IMR-90 (cell line): ENCODE measurements around the gene SLC25A12. TPM values are rescaled to one million over a fixed set of nuclear protein-coding genes. Genes with fewer than 3 reads are reported as not detected.

Source experiments
- ATAC-seq: fragments of 200-7000 bp; cut with Tn5 transposase; 2 replicates; pipeline ENCODE4 v1.9.1; 2020; ENCODE audit warnings: low read depth, mild to moderate bottlenecking, moderate library complexity
- BruUV-seq: library from RNA; stranded (reverse); fragments of 400-500 nt; replicated peaks from 2 replicates; lab custom pipeline; 2021; lab: Mats Ljungman, UMichigan
- CTCF ChIA-PET: fragments of 300-600 bp; formaldehyde crosslinking; extraction: SDS; loops from one replicate; lab custom pipeline; 2021; ENCODE audit warnings: antibody characterized with exemption; lab: Yijun Ruan, JAX
- POLR2A ChIA-PET: fragments of 300-600 bp; sonication (Branson Sonifier 250); formaldehyde crosslinking; loops from one replicate; lab custom pipeline; 2022; ENCODE audit warnings: antibody characterized with exemption; ENCODE audit not compliant: unreplicated experiment; lab: Charles Lee
- DNase-seq: peaks from one replicate; pipeline ENCODE4 v3.0.0; 2013
- H2AFZ ChIP-seq: replicated peaks from 2 replicates; pipeline ENCODE3; 2013; ENCODE audit warnings: low read length, mild to moderate bottlenecking; ENCODE audit not compliant: poor library complexity
- H2AK5ac ChIP-seq: 2 replicates; pipeline ENCODE4 v1.6.1; 2013; ENCODE audit warnings: low read depth, low read length, inconsistent platforms
- H2AK9ac ChIP-seq: replicated peaks from 2 replicates; pipeline ENCODE3; 2013; ENCODE audit warnings: mild to moderate bottlenecking, low read depth, low read length, moderate library complexity; ENCODE audit not compliant: poor library complexity
- H2BK120ac ChIP-seq: 2 replicates; pipeline ENCODE4 v1.6.1; 2013; ENCODE audit warnings: low read depth, low read length, inconsistent platforms
- H2BK15ac ChIP-seq: 3 replicates; pipeline ENCODE4 v1.6.1; 2013; ENCODE audit warnings: low read depth, low read length, inconsistent platforms
- H2BK20ac ChIP-seq: 2 replicates; pipeline ENCODE4 v1.6.1; 2013; ENCODE audit warnings: low read depth, mild to moderate bottlenecking, inconsistent platforms, low read length, moderate library complexity
- H2BK5ac ChIP-seq: 2 replicates; pipeline ENCODE4 v1.6.1; 2013; ENCODE audit warnings: mild to moderate bottlenecking, low read depth, low read length, inconsistent platforms; ENCODE audit not compliant: poor library complexity, severe bottlenecking
- H3K14ac ChIP-seq: replicated peaks from 2 replicates; pipeline ENCODE4 v1.6.1; 2013; ENCODE audit warnings: low read depth, low read length, inconsistent platforms
- H3K18ac ChIP-seq: 2 replicates; pipeline ENCODE4 v1.6.1; 2013; ENCODE audit warnings: low read depth, low read length, control low read depth
- H3K23ac ChIP-seq: 2 replicates; pipeline ENCODE4 v1.6.1; 2013; ENCODE audit warnings: low read depth, low read length, inconsistent platforms
- H3K27ac ChIP-seq: 2 replicates; pipeline ENCODE4 v1.5.1; 2013; ENCODE audit warnings: mild to moderate bottlenecking, control low read depth, low read length; ENCODE audit not compliant: insufficient read depth
- H3K27me3 ChIP-seq: 2 replicates; pipeline ENCODE4 v1.6.1; 2013; ENCODE audit warnings: low read length; ENCODE audit not compliant: control insufficient read depth, insufficient read depth
- H3K36me3 ChIP-seq: 2 replicates; pipeline ENCODE4 v1.6.1; 2013; ENCODE audit warnings: low read length, mixed read lengths; ENCODE audit not compliant: control insufficient read depth, insufficient read depth
- H3K4ac ChIP-seq: 2 replicates; pipeline ENCODE4 v1.6.1; 2013; ENCODE audit warnings: low read depth, low read length, inconsistent platforms
- H3K4me1 ChIP-seq: 2 replicates; pipeline ENCODE4 v1.6.1; 2013; ENCODE audit warnings: low read length, mixed read lengths; ENCODE audit not compliant: control insufficient read depth, insufficient read depth
- H3K4me2 ChIP-seq: 2 replicates; pipeline ENCODE4 v1.6.1; 2013; ENCODE audit warnings: low read depth, mild to moderate bottlenecking, control low read depth, low read length, moderate library complexity
- H3K4me3 ChIP-seq: 2 replicates; pipeline ENCODE4 v1.5.1; 2013; ENCODE audit warnings: low read depth, mild to moderate bottlenecking, control low read depth, low read length, moderate library complexity; ENCODE audit not compliant: insufficient read depth
- H3K56ac ChIP-seq: 2 replicates; pipeline ENCODE4 v1.6.1; 2013; ENCODE audit warnings: low read length, inconsistent platforms; ENCODE audit not compliant: insufficient read depth; ENCODE audit errors: extremely low read depth
- H3K79me1 ChIP-seq, 2 experiments: 2 replicates each; pipeline ENCODE4 v1.6.1; 2013; ENCODE audit warnings: low read length in 2 of 2, inconsistent platforms in 1 of 2, low read depth in 1 of 2
- H3K9ac ChIP-seq: 2 replicates; pipeline ENCODE4 v1.6.1; 2013; ENCODE audit warnings: low read depth, low read length, control low read depth
- H3K9me1 ChIP-seq: 2 replicates; pipeline ENCODE4 v1.6.1; 2013; ENCODE audit warnings: low read length, inconsistent platforms; ENCODE audit not compliant: insufficient read depth
- H3K9me3 ChIP-seq: 2 replicates; pipeline ENCODE4 v1.6.1; 2013; ENCODE audit warnings: low read length; ENCODE audit not compliant: control insufficient read depth, insufficient read depth
- H4K20me1 ChIP-seq: 2 replicates; pipeline ENCODE4 v1.6.1; 2013; ENCODE audit warnings: low read length, inconsistent platforms; ENCODE audit not compliant: insufficient read depth
- H4K5ac ChIP-seq: 2 replicates; pipeline ENCODE4 v1.6.1; 2013; ENCODE audit warnings: mild to moderate bottlenecking, low read depth, low read length, control low read depth
- H4K8ac ChIP-seq, 2 experiments: 2 replicates each; pipeline ENCODE4 v1.6.1; 2013; ENCODE audit warnings: low read depth in 2 of 2, low read length in 2 of 2, control low read depth in 1 of 2, inconsistent platforms in 1 of 2
- H4K91ac ChIP-seq: 2 replicates; pipeline ENCODE4 v1.6.1; 2013; ENCODE audit warnings: low read depth, low read length, inconsistent platforms; ENCODE audit not compliant: insufficient read depth
- BHLHE40 ChIP-seq: fragments of 150-350 bp; IDR thresholded peaks from 2 replicates; pipeline ENCODE4 v1.6.1; 2016; ENCODE audit warnings: mild to moderate bottlenecking, low read depth, low read length
- CEBPB ChIP-seq: IDR thresholded peaks from 2 replicates; pipeline ENCODE4 v1.6.1; 2012; ENCODE audit warnings: low read depth, low read length, improper control_type of control experiment
- CHD1 ChIP-seq: IDR thresholded peaks from 2 replicates; pipeline ENCODE4 v1.6.1; 2012; ENCODE audit warnings: low read depth, low read length, improper control_type of control experiment
- FOS ChIP-seq: fragments of 150-350 bp; IDR thresholded peaks from 2 replicates; pipeline ENCODE4 v1.6.1; 2016; ENCODE audit warnings: low read depth, low read length
- MAFK ChIP-seq: IDR thresholded peaks from 2 replicates; pipeline ENCODE4 v1.6.1; 2012; ENCODE audit warnings: low read depth, low read length, improper control_type of control experiment
- MAZ ChIP-seq: IDR thresholded peaks from 2 replicates; pipeline ENCODE4 v1.6.1; 2012; ENCODE audit warnings: low read depth, mild to moderate bottlenecking, low read length, improper control_type of control experiment, moderate library complexity, borderline replicate concordance
- MXI1 ChIP-seq: IDR thresholded peaks from 2 replicates; pipeline ENCODE4 v1.6.1; 2012; ENCODE audit warnings: low read depth, mild to moderate bottlenecking, low read length, moderate library complexity, borderline replicate concordance
- NFE2L2 ChIP-seq: fragments of 150-350 bp; IDR thresholded peaks from 2 replicates; pipeline ENCODE4 v1.6.1; 2016; ENCODE audit warnings: low read depth, mild to moderate bottlenecking, low read length
- POLR2A ChIP-seq: IDR thresholded peaks from 2 replicates; pipeline ENCODE4 v1.6.1; 2012; ENCODE audit warnings: mild to moderate bottlenecking, low read depth, low read length
- RAD21 ChIP-seq: IDR thresholded peaks from 2 replicates; pipeline ENCODE4 v1.6.1; 2012; ENCODE audit warnings: low read length, improper control_type of control experiment
- RCOR1 ChIP-seq: IDR thresholded peaks from 2 replicates; pipeline ENCODE4 v1.6.1; 2012; ENCODE audit warnings: mild to moderate bottlenecking, low read length, improper control_type of control experiment; ENCODE audit not compliant: insufficient replicate concordance
- RFX5 ChIP-seq: IDR thresholded peaks from 2 replicates; pipeline ENCODE4 v1.8.0; 2012; ENCODE audit warnings: low read depth, mild to moderate bottlenecking, low read length, moderate library complexity
- SMC3 ChIP-seq: fragments of 150-350 bp; IDR thresholded peaks from 2 replicates; pipeline ENCODE4 v1.6.1; 2016; ENCODE audit warnings: low read depth, mild to moderate bottlenecking, antibody characterized with exemption, low read length, moderate library complexity
- WGBS, 2 experiments: methylation state at CpG; one replicate each; pipeline versions ENCODE4 v1.1.5 to v1.1.7; 2013; ENCODE audit warnings: missing lambda C conversion rate in 2 of 2; ENCODE audit not compliant: insufficient read length in 1 of 2; ENCODE audit errors: extremely low coverage in 2 of 2; 5-methylcytosine and 5-hydroxymethylcytosine counted together
- dilution Hi-C: fragments of 300-500 bp; cut with HindIII; formaldehyde crosslinking; loops from one replicate; pipeline ENCODE4 v1.14.3; 2018; ENCODE audit warnings: low sequenced_read_pairs; ENCODE audit not compliant: unreplicated experiment
- in situ Hi-C: fragments of 300-500 bp; cut with MboI; formaldehyde crosslinking; loops from 3 replicates; pipeline ENCODE4 v1.14.3; 2019; ENCODE audit warnings: low sequenced_read_pairs, inconsistent platforms, mixed read lengths
- intact Hi-C: fragments of 100-400 bp; cut with micrococcal nuclease; formaldehyde crosslinking; loops from 2 replicates; pipeline ENCODE4 v1.10.0; 2022
- polyA plus RNA-seq, 3 experiments: library from polyadenylated mRNA; depleted of rRNA; stranded (reverse); fragments of >200 nt; gene quantifications; 2 replicates each; pipeline ENCODE4 v1.2.3, GENCODE V29; 2012; ENCODE audit warnings: low replicate concordance in 1 of 3
- total RNA-seq: library from RNA; depleted of rRNA; stranded (reverse); fragments of >200 nt; gene quantifications from 2 replicates; pipeline ENCODE4 v1.2.3, GENCODE V29; 2012
- TF ChIP-seq, protein P1 (sequence below): conservative IDR thresholded peaks from 2 replicates; pipeline ENCODE4 v1.5.1; 2012; ENCODE audit warnings: mild to moderate bottlenecking, low read depth, low read length, improper control_type of control experiment
- TF ChIP-seq, protein P2 (sequence below): fragments of 150-350 bp; IDR thresholded peaks from 2 replicates; pipeline ENCODE4 v1.6.1; 2017; ENCODE audit warnings: mild to moderate bottlenecking, antibody characterized with exemption, low read length, low read depth
- TF ChIP-seq, protein P3 (sequence below): fragments of 150-350 bp; IDR thresholded peaks from 2 replicates; pipeline ENCODE4 v1.6.1; 2016; ENCODE audit warnings: low read depth, mild to moderate bottlenecking, low read length, moderate library complexity, borderline replicate concordance

Gene SLC25A12
- total and polyA plus RNA-seq, 2 of the 4 experiments (the other 2 are of a cell fraction), result 16.3 to 17.6 TPM

DNA sequence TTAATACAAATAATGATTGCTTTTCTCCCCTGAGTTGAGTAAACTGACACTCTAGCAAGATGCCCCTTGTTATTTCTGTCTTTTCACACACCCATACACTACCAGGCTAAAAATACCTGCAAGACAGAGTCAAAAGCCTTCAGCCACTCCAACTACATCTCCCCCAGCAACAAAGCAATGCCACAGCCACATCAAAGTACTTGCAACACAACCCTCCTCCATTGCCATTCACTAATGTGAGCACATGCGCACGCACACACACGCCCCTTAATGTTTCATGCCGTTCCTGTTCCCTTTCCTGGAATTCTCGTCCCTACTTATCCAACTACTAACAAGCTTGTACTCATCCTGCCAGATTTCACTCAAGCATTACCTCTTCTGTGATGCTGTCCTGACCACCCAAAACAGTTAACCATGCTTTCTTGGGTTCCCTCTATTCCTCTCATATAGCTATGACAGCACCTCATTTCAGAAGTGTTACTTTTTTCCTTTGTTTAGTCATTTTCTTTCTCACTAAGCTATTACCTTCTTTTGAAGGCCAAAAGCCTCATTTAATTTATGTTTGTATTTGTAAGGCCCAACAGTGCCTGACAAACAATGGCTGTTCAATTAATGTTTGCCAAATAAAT, 29.6 kb downstream of the SLC25A12 start:
- Histone ChIP-seq H2AK9ac (no peak overlapping the region), H3K79me1 (peaks cover 3 to 4% of the 10 kb centered on the region in 2 experiments), H3K18ac (no peak overlapping the region), H3K4ac (no peak overlapping the region), H4K20me1 (no peaks in the 10 kb centered on the region), H3K27me3 (no peaks in the 10 kb centered on the region), H3K14ac (no peak overlapping the region), H4K8ac (no peak overlapping the region), H2AFZ (no peak overlapping the region), H2BK120ac (no peak overlapping the region), H3K9me3 (no peaks in the 10 kb centered on the region), H3K23ac (no peak overlapping the region), H3K4me2 (no peak overlapping the region), H2BK20ac (no peak overlapping the region), H3K56ac (no peak overlapping the region), H3K9ac (no peak overlapping the region), H3K9me1 (no peaks in the 10 kb centered on the region), H2BK15ac (no peak overlapping the region), H4K5ac (no peak overlapping the region), H3K4me3 (no peak overlapping the region), H3K27ac (no peak overlapping the region), H2BK5ac (no peak overlapping the region), H3K36me3 (peaks cover 1% of the 10 kb centered on the region; the same call in 1 of the 2 replicates), H3K4me1 (no peaks in the 10 kb centered on the region), H4K91ac (no peak overlapping the region), H2AK5ac (peak overlapping the region; percentile 1; the same call in 1 of the 2 replicates)
- CTCF ChIA-PET, result no interaction called here
- no peak for DNase-seq
- dilution Hi-C loops, result no loop called here
- 86% methylated on average over 5 of the region's 5 CpGs; no CpG with 5 or more reads in 1 of the 2 experiments for WGBS, 2 experiments
- intact Hi-C loops, result no loop called here
- no TSS peak for BruUV-seq
- POLR2A ChIA-PET, result no interaction called here
- in situ Hi-C loops, result no loop called here
- no peak for TF ChIP-seq MXI1
- no peak for TF ChIP-seq FOS
- no peak for TF ChIP-seq RFX5
- TF ChIP-seq CEBPB, result no peak
- no peak for TF ChIP-seq MAZ
- TF ChIP-seq MAFK, result no peak
- TF ChIP-seq, protein P1, sequence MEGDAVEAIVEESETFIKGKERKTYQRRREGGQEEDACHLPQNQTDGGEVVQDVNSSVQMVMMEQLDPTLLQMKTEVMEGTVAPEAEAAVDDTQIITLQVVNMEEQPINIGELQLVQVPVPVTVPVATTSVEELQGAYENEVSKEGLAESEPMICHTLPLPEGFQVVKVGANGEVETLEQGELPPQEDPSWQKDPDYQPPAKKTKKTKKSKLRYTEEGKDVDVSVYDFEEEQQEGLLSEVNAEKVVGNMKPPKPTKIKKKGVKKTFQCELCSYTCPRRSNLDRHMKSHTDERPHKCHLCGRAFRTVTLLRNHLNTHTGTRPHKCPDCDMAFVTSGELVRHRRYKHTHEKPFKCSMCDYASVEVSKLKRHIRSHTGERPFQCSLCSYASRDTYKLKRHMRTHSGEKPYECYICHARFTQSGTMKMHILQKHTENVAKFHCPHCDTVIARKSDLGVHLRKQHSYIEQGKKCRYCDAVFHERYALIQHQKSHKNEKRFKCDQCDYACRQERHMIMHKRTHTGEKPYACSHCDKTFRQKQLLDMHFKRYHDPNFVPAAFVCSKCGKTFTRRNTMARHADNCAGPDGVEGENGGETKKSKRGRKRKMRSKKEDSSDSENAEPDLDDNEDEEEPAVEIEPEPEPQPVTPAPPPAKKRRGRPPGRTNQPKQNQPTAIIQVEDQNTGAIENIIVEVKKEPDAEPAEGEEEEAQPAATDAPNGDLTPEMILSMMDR, result no peak
- no peak for TF ChIP-seq BHLHE40
- no peak for TF ChIP-seq POLR2A
- TF ChIP-seq SMC3, result no peak
- TF ChIP-seq, protein P2, sequence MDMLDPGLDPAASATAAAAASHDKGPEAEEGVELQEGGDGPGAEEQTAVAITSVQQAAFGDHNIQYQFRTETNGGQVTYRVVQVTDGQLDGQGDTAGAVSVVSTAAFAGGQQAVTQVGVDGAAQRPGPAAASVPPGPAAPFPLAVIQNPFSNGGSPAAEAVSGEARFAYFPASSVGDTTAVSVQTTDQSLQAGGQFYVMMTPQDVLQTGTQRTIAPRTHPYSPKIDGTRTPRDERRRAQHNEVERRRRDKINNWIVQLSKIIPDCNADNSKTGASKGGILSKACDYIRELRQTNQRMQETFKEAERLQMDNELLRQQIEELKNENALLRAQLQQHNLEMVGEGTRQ, result no peak
- no peak for TF ChIP-seq CHD1
- TF ChIP-seq NFE2L2, result no peak
- TF ChIP-seq, protein P3, sequence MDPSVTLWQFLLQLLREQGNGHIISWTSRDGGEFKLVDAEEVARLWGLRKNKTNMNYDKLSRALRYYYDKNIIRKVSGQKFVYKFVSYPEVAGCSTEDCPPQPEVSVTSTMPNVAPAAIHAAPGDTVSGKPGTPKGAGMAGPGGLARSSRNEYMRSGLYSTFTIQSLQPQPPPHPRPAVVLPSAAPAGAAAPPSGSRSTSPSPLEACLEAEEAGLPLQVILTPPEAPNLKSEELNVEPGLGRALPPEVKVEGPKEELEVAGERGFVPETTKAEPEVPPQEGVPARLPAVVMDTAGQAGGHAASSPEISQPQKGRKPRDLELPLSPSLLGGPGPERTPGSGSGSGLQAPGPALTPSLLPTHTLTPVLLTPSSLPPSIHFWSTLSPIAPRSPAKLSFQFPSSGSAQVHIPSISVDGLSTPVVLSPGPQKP, result no peak
- TF ChIP-seq RCOR1, result no peak
- TF ChIP-seq RAD21, result no peak
- ATAC-seq, result no peak
